ENCODE results near the gene IQGAP2.
A peak's percentile ranks its signal among the peaks of the same experiment; 100 is the strongest.

The IQGAP2 gene, protein sequence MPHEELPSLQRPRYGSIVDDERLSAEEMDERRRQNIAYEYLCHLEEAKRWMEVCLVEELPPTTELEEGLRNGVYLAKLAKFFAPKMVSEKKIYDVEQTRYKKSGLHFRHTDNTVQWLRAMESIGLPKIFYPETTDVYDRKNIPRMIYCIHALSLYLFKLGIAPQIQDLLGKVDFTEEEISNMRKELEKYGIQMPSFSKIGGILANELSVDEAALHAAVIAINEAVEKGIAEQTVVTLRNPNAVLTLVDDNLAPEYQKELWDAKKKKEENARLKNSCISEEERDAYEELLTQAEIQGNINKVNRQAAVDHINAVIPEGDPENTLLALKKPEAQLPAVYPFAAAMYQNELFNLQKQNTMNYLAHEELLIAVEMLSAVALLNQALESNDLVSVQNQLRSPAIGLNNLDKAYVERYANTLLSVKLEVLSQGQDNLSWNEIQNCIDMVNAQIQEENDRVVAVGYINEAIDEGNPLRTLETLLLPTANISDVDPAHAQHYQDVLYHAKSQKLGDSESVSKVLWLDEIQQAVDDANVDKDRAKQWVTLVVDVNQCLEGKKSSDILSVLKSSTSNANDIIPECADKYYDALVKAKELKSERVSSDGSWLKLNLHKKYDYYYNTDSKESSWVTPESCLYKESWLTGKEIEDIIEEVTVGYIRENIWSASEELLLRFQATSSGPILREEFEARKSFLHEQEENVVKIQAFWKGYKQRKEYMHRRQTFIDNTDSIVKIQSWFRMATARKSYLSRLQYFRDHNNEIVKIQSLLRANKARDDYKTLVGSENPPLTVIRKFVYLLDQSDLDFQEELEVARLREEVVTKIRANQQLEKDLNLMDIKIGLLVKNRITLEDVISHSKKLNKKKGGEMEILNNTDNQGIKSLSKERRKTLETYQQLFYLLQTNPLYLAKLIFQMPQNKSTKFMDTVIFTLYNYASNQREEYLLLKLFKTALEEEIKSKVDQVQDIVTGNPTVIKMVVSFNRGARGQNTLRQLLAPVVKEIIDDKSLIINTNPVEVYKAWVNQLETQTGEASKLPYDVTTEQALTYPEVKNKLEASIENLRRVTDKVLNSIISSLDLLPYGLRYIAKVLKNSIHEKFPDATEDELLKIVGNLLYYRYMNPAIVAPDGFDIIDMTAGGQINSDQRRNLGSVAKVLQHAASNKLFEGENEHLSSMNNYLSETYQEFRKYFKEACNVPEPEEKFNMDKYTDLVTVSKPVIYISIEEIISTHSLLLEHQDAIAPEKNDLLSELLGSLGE (N-terminal part only)

DNA sequence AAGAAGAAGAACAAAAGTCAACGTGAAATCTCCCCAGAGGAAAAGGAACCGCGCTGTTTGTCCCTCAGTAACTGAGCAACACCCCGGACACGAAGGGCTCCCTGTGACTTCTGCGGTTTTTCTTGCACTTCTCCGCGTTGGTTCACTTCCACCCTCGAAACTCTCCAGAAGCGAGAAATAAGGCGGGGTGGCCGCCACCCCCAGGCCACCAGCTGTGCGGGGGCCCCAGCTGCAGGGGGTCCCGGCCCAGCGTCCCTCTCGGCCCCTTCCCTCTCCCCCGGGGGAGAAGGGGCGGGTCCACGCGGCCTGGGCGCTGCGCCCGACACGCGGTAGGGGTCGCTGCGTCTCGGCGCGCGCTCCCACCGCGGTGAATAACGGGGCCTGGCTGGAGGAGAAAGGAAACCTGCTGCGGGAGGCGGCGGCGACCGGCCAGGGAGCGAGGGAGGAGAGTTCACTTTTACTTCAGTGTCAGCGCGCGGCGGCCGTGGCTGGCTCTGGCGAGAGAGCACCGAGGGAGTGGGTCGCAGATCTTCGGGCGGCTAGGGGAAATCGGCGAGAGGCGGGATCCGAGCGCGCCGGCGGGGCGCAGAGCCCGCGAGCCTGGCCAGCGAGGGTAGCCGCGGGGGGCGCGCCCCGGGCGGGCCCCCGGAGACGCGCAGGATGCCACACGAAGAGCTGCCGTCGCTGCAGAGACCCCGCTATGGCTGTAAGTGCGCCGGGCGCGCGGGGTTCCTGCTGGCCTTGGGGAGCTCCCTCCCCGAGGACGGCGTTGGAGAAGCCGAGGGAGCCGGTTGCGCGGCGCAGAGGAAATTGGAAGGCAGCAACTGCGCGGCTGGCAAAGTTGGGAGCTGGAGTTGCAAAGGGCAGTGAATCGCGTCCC is at the start of gene IQGAP2:
IQGAP2 (plus strand) TSS at position 400 of the 880 bp plus-strand sequence; CDS start at position 661, 261 bp downstream.
- peak within 1 kb of the TSS; percentile 59 for H3K4me3 ChIP-seq (ENCODE audit: low read depth, low read length)
- peak; percentile 65 for DNase-seq (ENCODE audit: low read depth)
- TF ChIP-seq, protein P1, sequence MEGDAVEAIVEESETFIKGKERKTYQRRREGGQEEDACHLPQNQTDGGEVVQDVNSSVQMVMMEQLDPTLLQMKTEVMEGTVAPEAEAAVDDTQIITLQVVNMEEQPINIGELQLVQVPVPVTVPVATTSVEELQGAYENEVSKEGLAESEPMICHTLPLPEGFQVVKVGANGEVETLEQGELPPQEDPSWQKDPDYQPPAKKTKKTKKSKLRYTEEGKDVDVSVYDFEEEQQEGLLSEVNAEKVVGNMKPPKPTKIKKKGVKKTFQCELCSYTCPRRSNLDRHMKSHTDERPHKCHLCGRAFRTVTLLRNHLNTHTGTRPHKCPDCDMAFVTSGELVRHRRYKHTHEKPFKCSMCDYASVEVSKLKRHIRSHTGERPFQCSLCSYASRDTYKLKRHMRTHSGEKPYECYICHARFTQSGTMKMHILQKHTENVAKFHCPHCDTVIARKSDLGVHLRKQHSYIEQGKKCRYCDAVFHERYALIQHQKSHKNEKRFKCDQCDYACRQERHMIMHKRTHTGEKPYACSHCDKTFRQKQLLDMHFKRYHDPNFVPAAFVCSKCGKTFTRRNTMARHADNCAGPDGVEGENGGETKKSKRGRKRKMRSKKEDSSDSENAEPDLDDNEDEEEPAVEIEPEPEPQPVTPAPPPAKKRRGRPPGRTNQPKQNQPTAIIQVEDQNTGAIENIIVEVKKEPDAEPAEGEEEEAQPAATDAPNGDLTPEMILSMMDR (conservative IDR thresholded peaks at IDR 0.05; ENCODE audit: low read depth, low read length), result peak; percentile 40

DNA sequence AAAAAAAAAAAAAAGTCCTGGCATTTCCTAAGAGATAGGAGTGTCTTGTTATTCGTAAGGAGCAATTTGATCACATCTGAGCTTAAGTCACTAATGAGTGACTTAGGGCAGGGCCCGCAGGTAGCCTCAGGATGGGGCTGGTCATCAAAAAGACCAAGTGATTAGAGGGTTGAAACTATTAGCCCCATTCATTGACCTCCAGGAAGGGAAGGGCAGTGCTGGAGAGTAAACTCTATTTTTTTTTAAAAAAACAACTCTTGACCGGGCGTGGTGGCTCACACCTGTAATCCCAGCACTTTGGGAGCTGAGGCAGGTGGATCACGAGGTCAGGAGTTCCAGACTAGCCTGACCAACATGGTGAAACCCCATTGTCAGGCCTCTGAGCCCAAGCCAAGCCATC is 46.2 kb upstream of the IQGAP2 start:
- no peak overlapping the region for H3K4me3 ChIP-seq (ENCODE audit: low read depth, low read length)
- DNase-seq (ENCODE audit: low read depth), result no peak
- TF ChIP-seq, protein P1 (conservative IDR thresholded peaks at IDR 0.05; ENCODE audit: low read depth, low read length), result no peak

DNA sequence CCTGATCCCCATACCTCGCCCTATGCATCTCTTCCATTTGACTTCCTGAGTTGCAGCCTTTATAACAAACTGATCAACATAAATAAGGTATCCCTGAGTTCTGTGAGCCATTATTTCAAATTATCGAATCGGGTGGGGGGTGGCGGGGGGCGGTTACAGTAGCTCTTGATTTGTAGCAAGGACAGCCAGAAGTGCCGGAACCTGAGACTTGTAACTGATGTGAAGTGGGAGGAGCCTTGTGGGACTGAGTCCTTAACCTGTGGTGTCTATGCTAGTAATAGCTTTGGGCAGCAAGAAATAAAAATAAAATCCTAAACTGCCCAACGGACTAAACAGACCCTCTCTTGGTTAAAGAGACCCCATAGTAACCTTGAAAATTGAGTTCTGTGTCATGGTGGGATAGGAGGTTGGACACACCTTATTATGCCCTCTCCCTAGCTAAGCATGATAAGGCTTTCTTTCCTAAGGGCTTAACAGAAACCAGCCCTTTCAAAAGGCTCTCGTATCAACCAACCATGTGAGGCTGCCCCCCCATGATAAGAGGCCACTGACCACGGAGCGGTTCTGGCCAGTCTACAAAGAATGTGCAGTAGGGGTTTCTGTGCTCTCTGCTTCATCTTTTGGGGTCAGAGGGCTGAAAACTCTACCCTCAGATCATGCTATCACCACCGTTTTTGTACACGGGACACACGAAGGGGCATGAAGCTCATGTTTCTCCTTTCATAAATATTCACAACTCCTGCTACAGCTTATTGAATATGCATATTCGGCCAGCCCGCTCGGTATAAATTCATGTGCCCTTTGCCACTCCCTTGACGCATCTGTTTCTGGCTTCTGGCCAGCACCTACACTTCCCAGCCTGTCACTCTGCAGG is 39.5 kb upstream of the IQGAP2 start:
- DNase-seq (ENCODE audit: low read depth), result no peak
- H3K4me3 ChIP-seq (ENCODE audit: low read depth, low read length), result no peak overlapping the region
- TF ChIP-seq, protein P1 (conservative IDR thresholded peaks at IDR 0.05; ENCODE audit: low read depth, low read length), result no peak

DNA sequence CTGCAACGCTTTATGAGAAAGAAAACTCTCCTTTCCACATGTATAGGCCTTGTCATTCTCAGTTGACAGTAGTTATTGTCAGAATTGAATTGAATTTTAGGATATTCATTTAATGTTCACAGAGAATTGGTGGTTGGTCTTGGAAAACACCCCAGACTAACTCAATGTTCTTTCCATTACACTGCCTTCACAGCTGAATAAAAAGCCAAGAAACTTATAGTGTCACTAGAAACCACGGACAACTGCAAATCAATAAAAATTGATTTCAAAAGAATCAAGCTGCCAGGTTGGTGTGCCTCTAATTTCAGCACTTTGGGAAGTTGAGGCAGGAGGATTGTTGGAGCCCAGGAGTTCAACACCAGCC is 38.9 kb upstream of the IQGAP2 start:
- TF ChIP-seq, protein P1 (conservative IDR thresholded peaks at IDR 0.05; ENCODE audit: low read depth, low read length), result no peak
- no peak overlapping the region for H3K4me3 ChIP-seq (ENCODE audit: low read depth, low read length)
- no peak for DNase-seq (ENCODE audit: low read depth)

DNA sequence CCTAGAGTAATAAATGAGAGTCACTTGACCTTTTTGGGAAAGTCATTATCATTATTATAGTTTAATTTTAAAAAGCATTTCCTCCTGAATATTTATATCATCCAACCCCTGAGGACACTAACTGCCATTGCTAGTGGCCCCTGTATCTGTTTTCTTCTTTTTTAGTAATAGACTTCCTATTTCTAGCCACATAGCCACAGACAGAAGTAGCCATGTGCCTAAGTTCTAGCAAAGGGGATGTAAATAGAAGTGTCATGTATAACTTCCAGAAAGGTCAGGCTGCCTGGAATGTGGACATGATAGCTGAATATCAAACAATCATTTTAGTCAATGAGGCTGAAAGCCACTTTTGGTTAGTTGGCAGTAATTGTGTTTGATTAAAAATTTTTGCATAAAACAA is 37.5 kb upstream of the IQGAP2 start:
- no peak for DNase-seq (ENCODE audit: low read depth)
- TF ChIP-seq, protein P1 (conservative IDR thresholded peaks at IDR 0.05; ENCODE audit: low read depth, low read length), result no peak
- H3K4me3 ChIP-seq (ENCODE audit: low read depth, low read length), result no peak overlapping the region
